NCI-H2227 treated with DMSO at 0.1 percent for 48 hours (cell line): ENCODE measurements around the gene C16orf92.
"Not testable (repeated sequence)": the region's sequence is repeated elsewhere in the genome, so short reads cannot be mapped to it uniquely, and the experiment has no call there.

Experiments used
- DNase-seq: peaks from one replicate; lab custom pipeline; 2025; lab: John Stamatoyannopoulos, UW

C16orf92 gene

GRCh38 chr16:30005341-30006094 lies 17.5 kb upstream of the C16orf92 start:
- no peak for DNase-seq

- no peak for DNase-seq
Measured at GRCh38 chr16:30006095-30006473, 16.9 kb upstream of the C16orf92 start.

GRCh38 chr16:30006659-30007377 lies 16.2 kb upstream of the C16orf92 start:
- DNase-seq = no peak

GRCh38 chr16:30007378-30007895 lies 15.6 kb upstream of the C16orf92 start:
- no peak for DNase-seq

- DNase-seq = no peak
Measured at GRCh38 chr16:30009085-30009862, 13.7 kb upstream of the C16orf92 start.

GRCh38 chr16:30009990-30010843 lies 12.8 kb upstream of the C16orf92 start:
- DNase-seq = no peak

GRCh38 chr16:30010844-30011713 lies 11.9 kb upstream of the C16orf92 start, which contains the start of gene DOC2A:
DOC2A (minus strand) TSS chr16:30011027; CDS start chr16:30010222, 805 bp downstream.
- peak; percentile 58 for DNase-seq

- no peak for DNase-seq
Measured at GRCh38 chr16:30011714-30012504, 11.1 kb upstream of the C16orf92 start.

- not testable (repeated sequence) for DNase-seq
Measured at GRCh38 chr16:30012598-30012997, 10.4 kb upstream of the C16orf92 start.

GRCh38 chr16:30015450-30015849 lies 7.5 kb upstream of the C16orf92 start:
- DNase-seq = not testable (repeated sequence)

- DNase-seq = no peak
Measured at GRCh38 chr16:30016555-30017276, 6.3 kb upstream of the C16orf92 start.

GRCh38 chr16:30017277-30017656 lies 5.7 kb upstream of the C16orf92 start:
- DNase-seq = no peak

GRCh38 chr16:30017937-30018336 lies 5.1 kb upstream of the C16orf92 start:
- not testable (repeated sequence) for DNase-seq

- DNase-seq = no peak
Measured at GRCh38 chr16:30018731-30019158, 4.3 kb upstream of the C16orf92 start.

- DNase-seq = no peak
Measured at GRCh38 chr16:30023586-30023985, 588 bp downstream of the C16orf92 start.

- DNase-seq = no peak
Measured at GRCh38 chr16:30024451-30024850, 1.5 kb downstream of the C16orf92 start.

- DNase-seq = no peak
Measured at GRCh38 chr16:30025156-30025555, 2.2 kb downstream of the C16orf92 start.

GRCh38 chr16:30025574-30025973 lies 2.6 kb downstream of the C16orf92 start:
- no peak for DNase-seq

GRCh38 chr16:30026449-30026848 lies 3.5 kb downstream of the C16orf92 start:
- no peak for DNase-seq
